NCI-H510A (cell line): ENCODE results near the gene HAO1.

Source experiments
- DNase-seq: peaks from one replicate; lab custom pipeline; 2025; lab: John Stamatoyannopoulos, UW

HAO1 gene

GRCh38 chr20:7926767-7927166, 13.5 kb downstream of the HAO1 start:
- DNase-seq, result no peak

DNA sequence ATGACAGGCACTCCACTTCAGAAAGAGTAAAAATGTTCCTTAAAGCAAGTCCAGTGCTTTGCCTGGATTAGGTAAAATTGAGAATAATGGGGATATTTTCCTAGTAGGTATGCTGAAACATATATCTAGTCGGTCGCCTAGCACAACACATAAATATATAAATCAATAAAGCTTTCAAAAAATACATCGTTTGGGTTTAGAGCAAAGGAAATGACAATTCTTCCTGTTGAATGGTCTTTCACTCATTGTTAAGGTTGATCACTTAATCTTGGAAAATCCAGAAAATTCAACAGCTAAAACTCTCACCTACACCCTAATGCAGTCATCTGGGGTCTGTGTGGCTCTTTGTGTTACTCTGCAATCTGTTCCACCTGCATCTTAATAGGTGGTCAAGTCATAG, 13.9 kb downstream of the HAO1 start:
- DNase-seq, result no peak

- DNase-seq, result no peak
Observed at GRCh38 chr20:7924692-7925091, 15.6 kb downstream of the HAO1 start.

GRCh38 chr20:7916648-7917047, 23.6 kb downstream of the HAO1 start:
- DNase-seq, result no peak

- DNase-seq, result no peak
Observed at GRCh38 chr20:7912551-7912950, 27.7 kb downstream of the HAO1 start.

DNA sequence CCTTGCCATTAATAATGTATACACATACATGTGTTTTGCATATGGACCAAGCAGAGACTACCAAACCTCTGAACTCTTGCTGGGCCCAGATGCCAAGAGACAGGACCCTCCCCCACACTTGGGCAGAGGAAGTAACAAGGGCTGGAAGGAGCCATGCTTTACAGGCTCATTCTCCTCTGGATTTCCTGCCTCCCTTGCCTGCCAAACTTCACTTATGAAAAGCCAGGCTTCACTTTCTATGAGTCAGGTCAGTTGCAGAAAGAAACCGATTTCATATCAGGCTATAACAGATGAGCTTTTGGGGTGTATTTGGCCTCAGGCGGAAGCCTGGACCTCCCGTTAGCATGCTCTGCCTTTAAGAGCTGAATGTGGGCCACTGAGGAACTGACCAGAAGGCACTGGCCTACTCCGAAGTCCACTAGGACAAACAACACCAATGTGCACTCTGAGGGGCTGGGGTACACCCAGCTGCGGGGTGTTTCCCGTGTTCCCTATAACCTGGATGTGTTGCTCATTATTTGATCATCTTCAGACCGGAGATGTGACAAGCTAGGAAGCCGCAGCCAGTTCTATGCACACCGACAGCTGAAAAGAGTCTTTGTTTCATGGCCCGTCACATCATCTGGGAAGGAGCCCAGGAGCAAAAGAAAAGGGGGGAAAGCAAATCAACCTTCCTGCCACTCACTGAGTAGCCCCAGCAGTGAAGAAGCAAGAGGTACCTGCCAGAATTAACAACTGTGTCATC, 28.5 kb downstream of the HAO1 start:
- DNase-seq, result no peak

GRCh38 chr20:7908905-7909304, 31.4 kb downstream of the HAO1 start:
- no peak for DNase-seq

- DNase-seq, result no peak
Observed at GRCh38 chr20:7903429-7903828, 36.8 kb downstream of the HAO1 start.

- no peak for DNase-seq
Observed at GRCh38 chr20:7902879-7903278, 37.4 kb downstream of the HAO1 start.

DNA sequence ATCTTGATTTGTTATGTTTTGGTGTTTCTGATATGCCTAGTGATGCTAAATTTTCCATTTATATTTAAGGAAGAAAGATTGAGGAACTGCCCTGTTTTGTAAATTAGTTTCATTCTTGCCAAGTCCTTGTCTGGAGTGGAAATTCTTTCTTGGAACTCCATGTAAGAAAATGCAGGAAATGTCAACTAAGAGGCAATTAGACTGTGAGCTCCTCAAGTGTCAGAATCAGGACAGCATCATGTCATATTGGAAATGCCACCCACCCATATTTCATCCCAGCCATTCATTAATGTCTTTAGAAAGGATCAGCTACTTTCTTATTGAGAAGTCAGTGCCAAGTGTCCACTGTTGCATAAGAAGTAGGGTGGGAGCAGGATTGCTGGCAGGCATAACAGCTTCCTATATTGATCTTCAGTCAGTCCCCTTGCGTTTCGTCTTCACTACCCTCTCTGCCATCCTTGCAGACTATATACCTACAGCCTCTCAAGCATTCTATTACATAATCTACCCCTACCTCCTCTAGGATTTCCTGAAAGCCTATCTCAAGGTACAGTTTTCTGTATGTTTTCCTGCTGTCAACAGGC, 42.4 kb downstream of the HAO1 start:
- no peak for DNase-seq

- no peak for DNase-seq
Observed at GRCh38 chr20:7893014-7893730, 47.1 kb downstream of the HAO1 start.

DNA sequence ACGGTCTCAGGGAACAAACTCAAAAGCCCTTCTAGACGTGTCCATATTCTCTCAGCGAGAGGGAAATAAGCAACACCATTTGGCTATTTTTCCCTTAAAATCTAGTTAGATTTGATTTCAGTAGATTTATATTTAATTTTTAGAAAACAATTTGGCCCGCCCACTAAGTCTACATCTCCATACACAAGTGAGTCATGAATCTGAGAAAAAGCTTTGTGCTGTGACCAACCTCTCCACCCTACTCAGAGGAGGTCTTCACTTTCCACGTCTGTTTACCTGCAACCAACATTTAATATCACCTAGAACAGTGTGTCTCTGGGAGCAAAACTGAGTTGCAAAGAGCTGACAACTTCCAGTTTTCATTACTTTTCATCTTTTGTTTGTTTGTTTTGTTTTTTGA, 48.6 kb downstream of the HAO1 start:
- DNase-seq, result no peak

- DNase-seq, result no peak
Observed at GRCh38 chr20:7889736-7890135, 50.5 kb downstream of the HAO1 start.

DNA sequence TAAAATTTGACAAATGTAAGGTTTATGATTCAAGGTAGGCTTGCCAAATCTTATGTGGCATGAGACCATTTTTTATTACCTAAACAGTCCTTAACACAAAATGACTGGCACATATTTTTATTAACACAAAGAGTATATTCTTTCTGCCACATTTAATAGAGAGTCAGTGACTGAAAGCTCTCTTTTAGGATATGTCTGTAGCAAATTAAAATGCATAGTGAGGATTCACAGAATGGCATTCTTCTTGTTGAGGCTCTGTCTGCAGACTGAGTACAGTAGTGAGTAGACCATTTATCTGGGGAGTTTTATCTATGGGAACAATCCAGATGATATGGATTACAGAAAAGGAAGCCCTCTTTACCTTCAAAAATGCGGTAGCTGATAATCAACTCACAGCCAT, 56.5 kb downstream of the HAO1 start:
- no peak for DNase-seq

- DNase-seq, result no peak
Observed at GRCh38 chr20:7883309-7883708, 56.9 kb downstream of the HAO1 start.

- DNase-seq, result no peak
Observed at GRCh38 chr20:7882076-7882475, 58.2 kb downstream of the HAO1 start.

GRCh38 chr20:7881551-7881950, 58.7 kb downstream of the HAO1 start:
- no peak for DNase-seq

DNA sequence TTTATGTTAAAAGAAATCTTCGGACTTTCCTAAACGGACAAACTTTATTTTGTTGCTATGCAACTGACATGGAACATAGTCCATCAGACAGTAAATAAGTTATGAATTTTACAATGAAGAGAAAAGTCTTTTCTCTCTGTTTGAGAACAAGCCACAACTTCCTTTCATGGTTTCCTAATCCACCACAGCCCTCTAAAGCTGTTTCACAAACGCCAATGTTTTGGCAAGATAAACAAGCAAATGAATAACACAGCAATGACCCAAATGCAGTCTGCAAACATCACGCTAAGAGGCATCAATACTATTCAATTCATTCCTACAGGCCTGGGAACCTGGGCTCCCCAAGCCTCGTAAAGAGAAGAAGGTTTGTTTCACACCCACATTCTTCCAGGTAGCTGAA, 60.4 kb downstream of the HAO1 start:
- DNase-seq, result no peak

- DNase-seq, result no peak
Observed at GRCh38 chr20:7868108-7868507, 72.2 kb downstream of the HAO1 start.

DNA sequence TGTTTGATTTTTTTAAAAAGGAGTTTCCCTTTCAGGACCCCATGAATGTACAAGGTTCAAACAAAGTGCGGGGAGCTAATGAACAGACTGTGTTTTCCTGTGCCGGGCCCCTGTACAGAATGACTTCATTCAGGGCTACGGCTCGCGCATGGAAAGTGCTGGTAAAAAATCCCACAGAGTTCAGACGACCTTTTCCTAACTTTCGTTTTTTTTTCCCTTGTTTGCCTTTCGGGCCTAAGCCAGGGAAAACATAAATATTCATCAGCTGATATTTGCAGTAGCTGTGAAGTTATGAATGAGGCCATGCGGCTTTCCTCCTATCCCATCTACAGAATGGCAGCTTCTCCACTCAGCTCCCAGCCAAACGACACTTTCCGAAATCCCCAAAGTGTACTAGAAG, 74.0 kb downstream of the HAO1 start:
- DNase-seq, result no peak

GRCh38 chr20:7859356-7859802, 80.9 kb downstream of the HAO1 start:
- DNase-seq, result peak; percentile 11

- no peak for DNase-seq
Observed at GRCh38 chr20:7858734-7859250, 81.5 kb downstream of the HAO1 start.

GRCh38 chr20:7856756-7857155, 83.5 kb downstream of the HAO1 start:
- no peak for DNase-seq
